ACHN (cell line): ENCODE results near the gene ZNF771.
"Not testable (repeated sequence)": the region's sequence is repeated elsewhere in the genome, so short reads cannot be mapped to it uniquely, and the experiment has no call there.

Source experiments
- DNase-seq: peaks from one replicate; pipeline ENCODE4 v3.0.0-alpha.2; 2015
- in situ Hi-C: cut with HindIII; loops from 2 replicates; pipeline ENCODE4 v1.10.0; 2017; ENCODE audit warnings: low sequenced_read_pairs, low pct_ligation_motif_present, low pct_unique_long_range_greater_than_20kb

Gene ZNF771

DNA sequence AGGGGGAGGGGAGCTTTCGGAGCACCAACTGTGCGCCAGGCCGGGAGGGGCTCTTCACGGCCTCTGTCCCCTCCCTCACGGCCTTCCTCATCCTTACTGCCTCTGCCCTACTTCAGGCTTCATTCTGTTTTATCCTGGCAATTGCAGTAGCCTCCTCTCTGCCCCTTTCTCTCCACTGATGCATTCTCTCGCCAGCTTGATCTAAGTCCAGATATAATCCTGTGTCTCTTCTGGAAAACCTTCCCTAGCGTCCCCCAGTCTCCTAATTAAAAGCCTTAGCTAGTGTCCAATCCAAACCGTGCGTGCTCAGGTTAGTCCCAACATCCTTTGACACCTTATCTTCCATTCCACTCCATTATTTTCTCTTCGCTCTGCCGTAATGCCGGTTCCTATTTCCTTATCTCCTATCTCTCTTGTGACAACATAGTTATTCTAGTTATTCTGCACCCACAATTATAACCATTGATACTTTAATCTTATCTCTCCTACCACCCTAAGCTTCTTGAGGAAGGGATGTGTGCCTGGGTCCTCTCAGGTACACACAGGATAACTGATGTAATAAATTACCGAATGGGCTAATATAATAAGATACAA, 11.3 kb upstream of the ZNF771 start:
- in situ Hi-C loops = no loop called here

DNA sequence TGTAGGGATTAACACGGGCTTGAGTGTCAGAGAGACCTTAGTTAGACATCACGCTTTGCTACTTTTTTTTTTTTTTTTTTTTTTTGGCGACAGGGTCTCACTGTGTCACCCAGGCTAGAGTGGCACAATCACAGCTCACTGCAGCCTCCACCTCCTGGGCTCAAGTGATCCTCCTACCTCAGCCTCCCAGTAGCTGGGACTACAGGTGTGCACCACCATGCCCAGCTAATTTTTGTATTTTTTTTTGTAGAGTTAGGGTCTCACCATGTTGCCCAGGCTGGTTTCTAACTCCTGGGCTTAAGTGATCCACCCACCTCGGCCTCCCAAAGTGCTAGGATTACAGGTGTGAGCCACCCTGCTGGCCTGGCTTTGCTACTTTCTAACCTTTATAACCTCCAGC, 10.8 kb upstream of the ZNF771 start:
- DNase-seq, in situ Hi-C loops: not testable (repeated sequence)

More for the DNA sequence above, 11.3 kb upstream of the ZNF771 start:
- no peak for DNase-seq

DNA sequence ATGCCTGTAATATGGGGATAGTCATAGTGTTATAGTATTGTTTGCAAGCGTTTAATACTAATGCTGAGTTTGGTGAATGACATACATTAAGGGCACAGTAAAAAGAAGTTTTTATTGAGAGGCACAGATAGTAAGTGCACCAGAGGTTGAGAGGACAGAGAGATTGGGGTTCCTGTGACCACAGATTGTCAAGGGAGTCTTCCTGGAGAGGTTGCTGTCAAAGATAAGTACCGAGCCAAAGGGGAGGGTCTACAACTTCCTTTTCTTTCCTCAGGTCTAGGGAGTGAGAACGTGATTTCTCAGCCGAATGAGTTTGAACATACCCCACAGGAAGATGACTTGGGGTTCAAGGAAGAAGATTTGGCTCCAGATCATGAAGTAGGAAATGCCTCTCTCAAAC, 10.3 kb upstream of the ZNF771 start:
- in situ Hi-C loops = no loop called here
- no peak for DNase-seq

DNA sequence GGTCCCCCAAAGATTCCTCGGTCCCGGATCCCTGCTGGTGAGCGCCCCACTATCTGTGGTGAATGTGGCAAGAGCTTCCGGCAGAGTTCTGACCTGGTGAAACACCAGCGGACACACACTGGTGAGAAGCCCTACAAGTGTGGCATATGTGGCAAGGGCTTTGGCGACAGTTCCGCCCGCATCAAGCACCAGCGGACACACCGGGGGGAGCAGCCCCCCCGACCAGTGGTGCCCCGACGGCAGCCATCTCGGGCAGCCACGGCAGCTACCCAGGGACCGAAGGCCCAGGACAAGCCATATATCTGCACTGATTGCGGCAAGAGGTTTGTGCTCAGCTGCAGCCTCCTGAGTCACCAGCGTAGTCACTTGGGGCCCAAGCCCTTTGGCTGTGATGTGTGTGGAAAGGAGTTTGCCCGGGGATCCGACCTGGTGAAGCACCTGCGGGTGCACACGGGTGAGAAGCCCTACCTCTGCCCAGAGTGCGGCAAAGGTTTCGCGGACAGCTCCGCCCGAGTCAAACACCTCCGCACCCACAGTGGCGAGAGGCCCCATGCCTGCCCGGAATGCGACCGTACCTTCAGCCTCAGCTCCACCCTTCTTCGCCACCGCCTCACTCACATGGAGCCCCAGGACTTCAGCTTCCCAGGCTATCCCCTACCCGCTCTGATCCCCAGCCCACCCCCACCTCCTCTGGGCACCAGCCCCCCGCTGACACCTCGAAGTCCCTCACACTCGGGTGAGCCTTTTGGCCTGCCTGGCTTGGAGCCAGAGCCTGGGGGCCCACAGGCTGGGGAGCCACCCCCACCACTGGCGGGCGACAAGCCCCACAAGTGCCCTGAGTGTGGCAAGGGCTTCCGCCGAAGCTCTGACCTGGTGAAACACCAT, 9.4 kb upstream of the ZNF771 start:
- no peak for DNase-seq
- in situ Hi-C loops = no loop called here

DNA sequence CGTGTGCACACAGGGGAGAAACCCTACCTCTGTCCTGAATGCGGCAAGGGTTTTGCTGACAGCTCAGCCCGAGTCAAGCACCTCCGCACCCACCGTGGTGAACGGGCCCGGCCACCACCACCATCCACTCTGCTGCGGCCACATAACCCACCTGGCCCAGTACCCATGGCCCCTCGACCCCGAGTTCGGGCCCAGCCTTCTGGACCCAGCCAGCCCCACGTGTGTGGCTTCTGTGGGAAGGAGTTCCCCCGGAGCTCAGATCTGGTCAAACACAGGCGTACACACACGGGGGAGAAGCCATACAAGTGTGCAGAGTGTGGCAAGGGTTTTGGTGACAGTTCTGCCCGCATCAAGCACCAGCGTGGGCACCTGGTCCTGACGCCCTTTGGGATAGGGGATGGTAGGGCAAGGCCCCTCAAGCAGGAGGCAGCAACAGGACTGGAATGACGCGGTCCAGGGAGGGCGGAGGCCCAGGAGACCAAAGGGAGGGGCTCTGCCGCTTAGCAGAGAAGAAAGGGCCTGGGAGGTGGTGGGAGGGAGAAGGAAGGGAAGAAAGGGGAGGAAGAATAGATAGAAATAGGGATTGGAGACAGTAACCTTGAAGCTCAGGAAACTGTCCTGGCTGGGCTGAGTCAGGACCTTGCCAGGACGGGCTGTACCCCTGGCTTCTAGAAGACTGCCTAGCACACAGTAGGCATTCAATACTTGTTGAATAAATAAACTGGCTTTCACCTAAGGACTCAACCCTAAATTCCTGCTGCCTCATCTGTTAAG, 8.6 kb upstream of the ZNF771 start:
- in situ Hi-C loops = no loop called here
- no peak for DNase-seq

DNA sequence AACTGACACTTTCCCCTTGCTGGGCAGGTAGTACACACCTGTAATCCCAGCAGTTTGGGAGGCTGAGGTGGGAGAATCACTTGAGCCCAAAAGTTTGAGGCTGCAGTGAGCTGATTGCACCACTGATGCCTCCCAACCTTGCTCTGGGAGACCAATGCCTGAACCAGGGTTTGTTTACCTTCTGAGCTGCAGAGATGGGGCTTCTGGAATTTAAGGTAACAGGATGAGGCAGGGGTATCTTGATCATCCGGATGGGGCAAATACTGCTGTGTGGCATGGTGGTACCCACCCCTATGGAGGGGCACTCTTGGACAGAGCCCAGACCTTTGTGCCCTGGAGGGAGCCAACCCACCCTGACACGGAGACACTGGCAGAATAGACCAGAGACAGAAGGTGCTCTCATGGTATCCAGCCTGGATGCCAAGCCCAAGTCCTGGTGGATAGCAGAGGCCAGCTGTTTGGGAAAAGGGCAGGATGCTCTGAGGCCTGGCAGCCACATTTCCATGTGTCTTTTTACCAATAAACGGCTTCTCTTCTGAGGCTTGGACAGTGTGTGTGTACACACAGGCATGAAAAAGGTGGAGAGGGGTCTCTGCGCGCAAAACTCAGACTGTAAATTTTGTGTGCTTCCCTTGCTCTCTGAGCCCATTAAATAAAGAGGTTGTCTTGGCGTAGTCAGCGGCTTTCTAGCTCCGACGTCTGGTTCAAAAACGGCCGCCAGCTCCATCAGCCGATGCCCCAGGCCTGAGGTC, 7.8 kb upstream of the ZNF771 start:
- DNase-seq = no peak
- in situ Hi-C loops = no loop called here

DNA sequence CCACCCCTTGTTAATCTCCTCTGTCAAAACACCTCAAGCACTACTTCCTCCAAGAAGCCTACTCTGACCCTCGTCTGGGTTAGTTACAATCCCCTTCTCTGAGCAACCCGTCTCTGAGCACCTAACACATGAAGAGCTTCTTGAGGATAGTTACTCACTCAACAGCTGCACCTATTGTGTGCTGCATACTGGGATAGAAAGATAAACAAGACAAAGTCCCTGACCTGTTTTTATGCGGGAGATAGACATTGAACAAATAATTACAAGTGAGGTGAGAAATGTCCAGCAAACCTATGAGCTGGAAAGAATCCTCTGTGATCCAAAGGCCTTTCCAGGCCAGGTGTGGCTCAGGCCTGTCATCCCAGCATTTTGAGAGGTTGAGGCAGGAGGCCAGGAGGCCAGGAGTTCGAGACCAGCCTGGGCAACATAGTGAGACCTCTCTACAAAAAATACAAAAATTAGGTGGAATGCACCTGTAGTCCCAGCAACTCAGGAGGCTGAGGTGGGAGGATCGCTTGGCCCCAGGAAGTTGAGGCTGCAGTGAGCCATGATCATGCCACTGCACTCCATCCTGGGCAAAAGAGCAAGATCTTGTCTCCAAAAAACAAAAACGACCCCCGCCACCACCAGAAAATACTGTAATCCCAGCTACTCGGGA, 5.5 kb upstream of the ZNF771 start:
- in situ Hi-C loops = no loop called here
- no peak for DNase-seq

DNA sequence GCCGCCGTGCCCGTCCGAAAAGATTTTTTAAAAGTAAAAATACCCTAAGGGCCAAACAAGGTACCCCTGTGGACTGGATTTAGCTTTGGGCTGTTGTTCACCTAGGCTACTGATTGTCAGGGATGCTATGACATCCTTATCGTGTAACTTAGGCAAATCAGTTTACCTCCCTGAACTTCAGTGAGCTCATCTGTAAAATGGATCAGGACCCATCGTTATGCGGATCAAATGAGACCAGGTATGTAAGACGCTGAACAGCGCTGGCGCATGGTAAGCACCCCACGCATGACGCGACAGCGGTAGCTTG, 658 bp upstream of the ZNF771 start:
- DNase-seq = no peak
- in situ Hi-C loops = no loop called here

DNA sequence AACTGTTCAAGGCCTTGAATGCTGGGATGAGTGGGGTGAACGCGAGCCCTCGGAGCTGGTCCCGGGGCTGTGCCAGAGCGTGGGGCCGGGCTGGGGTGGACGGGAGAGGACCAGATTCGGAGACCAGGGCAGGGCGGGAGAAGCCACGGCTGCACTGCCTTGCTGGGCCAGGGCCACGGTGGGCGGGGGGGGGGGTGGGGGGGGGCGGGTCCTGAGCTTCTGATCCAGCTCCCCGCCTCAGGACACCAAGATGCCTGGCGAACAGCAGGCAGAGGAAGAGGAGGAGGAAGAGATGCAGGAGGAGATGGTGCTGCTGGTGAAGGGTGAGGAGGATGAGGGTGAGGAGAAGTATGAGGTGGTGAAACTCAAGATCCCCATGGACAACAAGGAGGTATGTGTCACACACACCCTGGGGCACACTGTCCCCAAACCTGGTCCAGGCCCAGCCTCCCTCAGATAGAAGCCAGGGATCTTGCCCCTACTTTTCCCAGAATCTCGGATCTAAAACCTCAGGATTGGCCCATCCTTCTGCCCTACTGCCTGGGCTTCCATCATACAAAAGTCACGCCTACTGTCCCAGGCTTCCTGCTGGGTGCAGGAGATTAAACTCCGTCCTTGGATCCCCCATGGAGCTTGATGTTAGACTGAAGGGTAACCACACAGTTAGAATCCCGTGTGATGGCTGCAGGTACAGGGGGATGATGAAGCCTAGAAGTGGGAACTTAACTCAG, 563 bp downstream of the ZNF771 start:
- in situ Hi-C loops = no loop called here
- no peak for DNase-seq

DNA sequence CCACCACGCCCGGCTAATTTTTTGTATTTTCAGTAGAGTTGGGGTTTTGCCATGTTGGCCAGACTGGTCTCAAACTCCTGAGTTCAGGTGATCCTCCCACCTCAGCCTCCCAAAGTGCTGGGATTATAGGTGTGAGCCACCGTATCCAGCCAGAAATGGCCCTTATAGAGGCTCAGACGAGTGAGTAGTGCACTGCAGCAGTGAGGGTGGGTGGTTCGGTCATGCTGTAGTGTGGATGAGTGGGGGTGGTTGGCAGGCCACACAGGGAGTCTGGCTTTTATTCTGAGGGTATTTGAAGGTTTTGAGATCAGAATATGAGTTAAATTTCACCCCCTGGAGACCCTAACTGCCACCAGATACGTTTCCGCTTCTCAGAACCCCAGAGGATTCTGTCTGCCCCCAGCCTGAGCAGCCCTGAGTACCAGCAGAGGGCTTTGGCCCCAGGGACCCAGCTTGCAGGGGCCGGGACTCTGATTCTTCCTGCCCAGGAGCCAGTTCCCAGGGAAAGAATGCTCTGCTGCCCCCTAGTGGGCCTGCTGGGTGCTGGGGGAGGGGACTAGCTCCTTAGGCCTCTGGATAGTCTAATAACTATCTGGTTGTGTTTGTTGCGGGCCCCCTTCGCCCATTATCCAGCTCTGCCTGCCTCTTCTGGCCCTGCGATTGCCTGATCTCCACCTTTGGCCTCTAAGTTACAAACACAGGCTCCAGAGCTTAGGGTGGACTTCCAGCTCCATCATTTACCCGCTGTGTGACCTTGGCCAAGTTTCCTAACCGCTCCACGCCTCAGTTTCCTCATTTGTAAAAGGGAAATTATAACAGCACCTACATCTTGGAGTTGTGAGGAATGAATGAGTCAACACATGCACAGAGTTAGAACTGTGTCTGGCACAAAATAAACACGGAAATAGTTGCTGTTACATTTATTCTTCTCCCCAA, 2.0 kb downstream of the ZNF771 start:
- DNase-seq = peak; percentile 94
- in situ Hi-C loops = no loop called here

DNA sequence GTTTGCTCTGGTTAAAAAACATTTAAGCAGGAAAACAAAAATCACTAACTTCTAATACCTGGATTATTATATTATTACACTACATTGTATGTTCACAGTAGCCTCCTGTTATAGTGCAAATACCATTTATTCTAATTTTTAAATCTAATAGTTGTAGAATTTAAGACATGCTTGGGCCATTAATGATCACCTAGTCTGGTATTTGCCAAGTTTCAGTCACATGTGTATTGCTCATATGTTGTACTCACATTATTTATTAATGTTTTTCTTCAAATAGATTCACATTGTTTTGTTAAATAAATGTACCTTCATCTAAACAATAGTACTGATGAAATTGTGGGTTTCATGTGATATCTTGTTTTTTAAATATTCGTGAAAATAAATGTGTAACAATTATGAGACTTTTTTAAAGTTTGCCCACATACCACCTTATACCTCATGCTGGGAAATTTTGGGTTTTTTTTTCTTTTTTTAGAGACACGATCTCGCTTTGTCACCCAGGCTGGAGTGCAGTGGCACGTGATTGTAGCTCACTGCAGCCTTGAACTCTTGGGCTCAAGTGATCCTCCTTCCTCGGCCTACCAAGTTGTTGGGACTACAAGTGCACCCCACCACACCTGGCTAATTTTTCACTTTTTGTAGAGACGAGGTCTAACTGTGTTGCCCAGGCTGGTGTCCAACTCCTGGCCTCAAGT, 5.9 kb downstream of the ZNF771 start:
- peak; percentile 56 for DNase-seq
- in situ Hi-C loops = no loop called here

DNA sequence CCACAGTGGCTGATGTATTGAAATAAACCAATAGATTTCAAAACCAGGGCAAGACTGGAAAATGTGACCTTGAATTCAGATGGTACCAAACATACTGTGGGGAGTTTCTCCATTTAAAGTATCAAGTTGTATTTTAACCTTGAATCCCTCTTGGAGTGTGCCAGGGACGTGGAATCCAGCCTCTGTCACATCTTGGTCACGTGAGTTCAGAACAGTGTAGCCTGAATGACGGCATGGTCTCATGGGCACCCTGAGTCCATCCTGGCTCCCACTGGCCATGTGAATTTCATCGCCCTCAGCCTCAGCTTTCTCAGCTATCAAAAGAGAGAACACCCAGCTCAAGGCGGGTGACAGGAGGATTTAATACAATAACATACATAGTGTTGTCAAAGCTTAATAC, 6.8 kb downstream of the ZNF771 start:
- DNase-seq = no peak
- in situ Hi-C loops = no loop called here

DNA sequence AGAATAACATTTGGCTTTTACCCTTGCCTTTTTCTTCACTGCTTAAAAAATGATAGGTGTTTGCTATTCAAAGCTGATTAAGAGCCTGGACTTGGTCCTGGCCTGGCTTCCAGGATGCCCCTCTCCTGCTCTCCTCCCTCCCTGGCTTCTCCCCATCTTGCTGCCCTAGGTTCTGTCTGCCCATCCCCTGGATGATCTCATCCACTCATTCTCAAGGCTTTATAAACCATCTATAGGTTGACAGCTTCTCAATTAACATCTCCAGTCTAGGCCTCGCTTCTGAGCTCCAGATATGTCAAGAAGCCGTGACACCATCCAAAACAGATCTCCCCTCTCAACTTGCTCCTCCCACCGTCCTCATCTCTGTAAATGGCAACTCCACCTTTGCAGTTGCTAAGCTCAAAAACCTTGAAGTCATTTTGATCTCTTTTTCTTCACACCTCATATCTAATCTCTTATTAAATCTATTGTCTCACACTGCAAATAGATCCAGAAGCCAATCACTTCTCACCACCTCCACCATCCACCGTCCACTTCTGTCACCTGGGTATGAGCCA, 8.7 kb downstream of the ZNF771 start:
- in situ Hi-C loops = no loop called here
- no peak for DNase-seq

DNA sequence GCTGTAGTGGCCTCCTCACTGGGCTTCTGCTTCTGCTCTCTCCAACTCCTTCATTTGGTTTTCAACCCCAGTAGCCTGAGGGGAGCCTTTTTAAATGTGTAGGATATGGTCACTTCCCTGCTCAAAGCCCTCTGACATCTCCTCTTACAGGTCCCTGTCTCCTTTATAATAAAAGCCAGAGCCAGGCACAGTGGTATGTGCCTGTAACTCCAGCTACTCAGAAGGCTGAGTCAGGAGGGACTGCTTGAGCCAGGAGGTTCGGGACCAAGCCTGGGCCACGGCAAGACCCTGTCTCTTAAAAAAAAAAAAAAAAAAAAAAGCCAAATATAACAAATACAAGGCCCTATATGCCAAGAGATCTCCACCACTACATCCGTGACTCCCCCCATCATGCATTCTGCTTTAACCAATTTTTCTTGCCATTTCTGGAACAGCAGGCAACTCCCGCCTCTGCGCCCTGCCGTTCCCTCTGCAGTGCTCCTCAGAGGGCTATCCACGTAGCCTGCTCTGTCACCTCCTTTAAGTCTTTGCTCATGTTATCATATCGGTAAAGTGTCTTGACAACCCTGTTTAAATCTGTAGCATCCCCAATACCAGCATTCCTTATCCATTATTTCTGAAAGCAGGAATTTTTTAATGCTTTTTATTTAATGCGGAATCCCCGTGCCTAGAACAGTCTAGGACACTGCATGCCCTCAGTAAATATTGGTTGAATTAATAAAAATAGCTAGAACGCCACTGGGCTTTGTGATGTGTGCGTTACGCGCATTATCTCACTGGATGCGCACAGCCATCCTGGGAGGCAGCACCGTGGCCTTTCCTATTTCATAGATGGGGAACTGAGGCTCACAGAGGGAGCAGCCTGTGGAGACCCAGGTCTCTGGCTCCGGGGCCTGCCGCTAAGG, 9.5 kb downstream of the ZNF771 start:
- DNase-seq = no peak
- in situ Hi-C loops = no loop called here
